HG03457 (cell line): ENCODE results near the gene SLC12A2.

Experiments
- ATAC-seq: cut with Tn5 transposase; IDR thresholded peaks from one replicate; pipeline ENCODE4 v1.9.1; 2021; ENCODE audit warnings: moderate number of reproducible peaks; ENCODE audit not compliant: unreplicated experiment

SLC12A2 gene

DNA sequence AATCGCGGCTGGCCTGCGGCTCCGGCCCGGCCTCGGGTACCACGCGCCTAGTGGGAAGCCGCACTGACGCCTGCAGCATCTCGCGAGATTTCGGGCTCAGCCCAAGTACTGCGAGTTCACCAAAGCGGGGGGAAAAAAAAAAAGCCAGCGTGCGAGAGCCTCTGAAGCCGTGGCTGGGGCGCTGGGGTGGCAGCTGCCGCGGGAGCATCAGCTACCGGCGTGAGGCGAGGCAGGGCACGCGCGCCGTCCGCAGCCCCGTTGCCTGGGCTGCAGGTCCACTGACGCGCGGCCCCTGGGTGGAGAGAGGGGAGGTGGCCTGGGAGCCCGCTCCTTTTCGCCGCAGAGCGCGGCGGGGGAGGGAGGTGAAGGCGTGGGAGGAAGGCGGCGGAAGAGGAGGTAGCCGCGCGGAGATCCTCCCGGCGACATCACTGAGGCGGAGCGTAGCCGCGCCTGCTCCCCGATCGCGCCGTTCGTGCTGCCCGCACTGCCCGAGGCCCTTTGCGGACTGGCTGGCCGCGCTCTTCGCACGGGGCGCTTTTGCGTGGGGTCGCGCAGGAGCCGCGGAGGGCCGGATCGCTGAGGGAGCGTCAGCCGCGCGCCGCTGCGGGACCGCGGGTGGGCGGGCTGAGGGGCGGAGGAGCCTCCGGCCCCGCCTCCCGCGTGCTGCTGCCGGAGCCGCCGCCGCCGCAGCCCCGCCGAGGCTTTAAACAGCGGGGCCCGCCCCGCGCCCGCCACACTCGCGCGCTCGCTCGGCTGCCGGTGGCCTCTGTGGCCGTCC lies at the start of gene SLC12A2:
Gene SLC12A2 (plus strand): TSS at position 734 of the 778 bp plus-strand sequence. CDS start 189 bp downstream, outside the sequence.
- peak; percentile 46 for ATAC-seq

DNA sequence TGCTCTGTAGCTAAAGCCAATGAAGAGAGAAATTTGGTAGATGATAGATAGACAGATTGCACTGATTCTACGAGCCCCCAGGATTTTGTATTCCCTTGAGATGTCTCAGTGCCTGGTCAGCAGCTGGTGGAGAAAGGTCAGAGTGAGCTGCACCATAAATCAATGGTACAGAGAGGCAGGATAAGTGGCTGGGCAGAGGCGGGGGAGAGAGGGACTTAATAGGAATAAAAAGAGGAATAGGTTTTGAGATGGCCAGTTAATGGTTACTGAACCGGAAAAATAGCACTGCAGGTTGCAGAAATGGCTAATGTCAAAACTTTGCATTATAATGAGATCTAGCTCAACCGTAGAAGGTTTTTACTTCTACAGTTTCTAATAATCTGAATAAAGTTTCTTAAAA lies 47.9 kb upstream of the SLC12A2 start:
- ATAC-seq, result no peak

DNA sequence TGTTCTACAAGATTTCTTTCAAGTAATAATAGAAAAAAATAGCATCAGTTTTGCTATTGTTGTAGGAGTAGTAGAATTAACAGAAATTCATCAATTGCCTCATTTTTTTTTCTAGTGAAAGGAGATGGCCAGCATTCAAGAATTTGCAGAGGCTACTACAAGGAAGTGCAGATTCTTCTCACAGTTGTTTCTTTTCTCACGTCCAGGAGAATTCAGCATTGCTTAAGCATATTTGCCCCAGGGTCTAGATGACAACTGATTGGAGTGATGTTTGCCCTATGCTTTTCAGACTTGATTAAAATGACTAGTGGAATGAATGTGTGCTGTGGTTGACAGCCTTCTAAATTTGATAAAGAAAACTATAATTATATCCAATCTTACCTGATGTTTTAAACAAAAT lies 46.6 kb upstream of the SLC12A2 start:
- no peak for ATAC-seq

DNA sequence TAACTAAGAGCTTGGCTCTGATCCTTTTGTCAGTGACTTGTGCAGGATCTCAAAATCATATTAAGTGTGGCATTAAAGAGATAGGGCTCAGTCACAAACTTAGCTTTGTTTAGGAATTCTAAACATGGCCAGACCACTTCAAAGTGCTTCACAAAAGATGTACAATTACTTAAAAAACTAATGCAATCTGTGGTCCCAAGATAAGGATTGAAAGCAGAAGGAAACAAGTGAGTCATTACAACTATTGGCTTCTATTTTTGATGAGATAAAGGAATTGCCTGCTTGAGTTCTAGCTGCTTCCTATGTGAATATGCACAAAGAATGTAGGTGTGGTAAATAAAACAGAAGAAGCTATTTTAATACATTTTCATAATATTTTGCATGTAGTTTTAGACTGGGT lies 44.9 kb upstream of the SLC12A2 start:
- ATAC-seq, result no peak

DNA sequence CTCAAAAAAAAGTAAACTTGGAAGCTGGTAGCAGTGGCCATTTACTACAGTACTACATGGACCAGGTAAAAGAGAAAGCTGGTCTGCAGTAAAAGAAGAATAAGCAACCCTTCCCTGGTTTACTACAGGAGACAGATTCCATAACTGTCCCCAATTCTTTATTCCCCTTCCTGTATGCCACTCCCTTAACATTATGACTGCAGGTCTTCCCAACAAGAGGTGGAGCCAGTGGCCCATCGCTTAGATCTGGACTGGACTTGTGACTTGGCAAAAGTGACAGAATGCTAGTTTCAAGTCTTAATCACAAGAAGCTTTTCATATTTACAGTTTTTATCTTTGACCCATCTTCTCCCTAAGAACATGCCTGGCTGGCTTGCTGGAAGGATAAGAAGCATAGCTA lies 42.6 kb upstream of the SLC12A2 start:
- no peak for ATAC-seq

DNA sequence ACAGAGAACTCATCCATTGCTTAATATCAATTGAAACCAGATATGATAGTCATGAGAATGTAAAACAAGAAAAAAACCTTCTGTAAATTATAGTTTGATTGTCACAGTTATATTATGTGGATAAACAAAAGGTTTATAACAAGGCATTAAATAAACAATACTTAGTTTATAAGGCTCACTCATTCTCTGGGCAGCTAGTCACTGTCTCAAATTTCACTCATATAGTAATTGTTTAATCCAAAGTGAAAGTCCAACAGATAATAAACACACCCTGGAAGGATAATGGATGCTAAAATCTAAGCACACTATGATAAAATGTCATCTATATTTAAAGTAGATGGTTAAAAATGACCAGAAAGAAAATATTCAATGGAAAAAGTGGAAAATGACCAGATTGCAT lies 30.8 kb upstream of the SLC12A2 start:
- ATAC-seq, result no peak

DNA sequence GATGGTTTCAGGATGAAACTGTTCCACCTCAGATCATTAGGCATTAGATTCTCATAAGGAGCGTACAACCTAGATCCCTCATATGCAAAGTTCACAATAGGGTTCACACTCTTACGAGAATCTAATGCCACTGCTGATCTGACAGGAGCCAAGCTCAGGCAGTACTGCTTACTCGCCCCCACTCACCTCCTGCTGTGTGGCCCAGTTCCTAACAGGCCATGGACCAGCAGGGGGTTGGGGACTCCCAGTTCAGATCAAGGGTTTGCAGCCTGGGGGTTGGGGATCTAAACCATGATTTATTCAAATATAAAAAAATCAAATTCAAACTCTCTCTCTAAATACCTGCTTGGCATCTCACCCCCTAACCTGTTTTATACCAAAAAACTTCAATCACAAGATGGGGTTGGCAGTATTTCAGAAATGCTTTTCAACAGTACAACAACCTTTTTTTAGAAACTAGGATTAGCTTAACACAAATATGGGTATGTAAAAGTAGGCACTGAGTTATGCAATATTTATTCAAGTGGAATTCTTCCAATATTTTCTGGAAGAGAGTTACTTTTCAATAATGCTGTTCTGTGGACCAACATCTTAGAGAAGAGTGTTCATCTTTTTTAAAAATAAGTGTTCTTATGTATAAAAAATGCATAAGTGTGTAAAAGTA lies 30.1 kb upstream of the SLC12A2 start:
- ATAC-seq, result no peak

DNA sequence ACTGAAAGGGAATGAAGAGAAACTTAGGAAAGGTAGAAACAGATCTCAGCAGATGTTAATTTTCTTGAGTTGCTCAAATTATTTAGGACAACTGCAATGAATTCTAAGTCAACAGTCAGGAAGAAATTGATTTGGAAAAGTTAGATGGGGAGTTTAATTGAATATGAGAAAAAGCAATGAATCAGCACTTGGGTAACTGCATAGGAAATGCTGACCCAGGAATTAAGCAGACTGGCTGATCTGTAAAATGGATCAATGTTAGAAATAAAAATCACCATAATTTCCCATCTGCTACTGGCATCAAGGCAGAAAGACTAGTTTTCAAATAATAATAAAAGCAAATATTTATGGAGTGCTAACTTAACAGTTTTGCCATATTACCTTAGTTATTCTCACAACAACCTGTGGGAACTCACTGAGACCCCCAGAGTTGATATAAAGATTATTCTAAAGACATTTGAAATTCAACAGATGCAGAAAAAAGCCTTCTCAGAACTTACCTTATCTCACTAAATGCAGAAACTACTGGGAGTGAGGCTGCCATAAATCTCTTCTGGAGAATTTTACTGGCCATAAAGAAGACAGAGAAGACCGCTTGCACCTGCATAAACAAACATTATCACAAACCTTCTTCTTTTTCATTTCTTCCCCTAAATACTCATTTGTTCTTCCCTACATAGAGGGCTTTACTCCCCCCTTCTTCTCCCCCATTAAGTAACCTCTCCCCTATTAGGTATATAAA lies 22.8 kb upstream of the SLC12A2 start:
- ATAC-seq, result no peak

DNA sequence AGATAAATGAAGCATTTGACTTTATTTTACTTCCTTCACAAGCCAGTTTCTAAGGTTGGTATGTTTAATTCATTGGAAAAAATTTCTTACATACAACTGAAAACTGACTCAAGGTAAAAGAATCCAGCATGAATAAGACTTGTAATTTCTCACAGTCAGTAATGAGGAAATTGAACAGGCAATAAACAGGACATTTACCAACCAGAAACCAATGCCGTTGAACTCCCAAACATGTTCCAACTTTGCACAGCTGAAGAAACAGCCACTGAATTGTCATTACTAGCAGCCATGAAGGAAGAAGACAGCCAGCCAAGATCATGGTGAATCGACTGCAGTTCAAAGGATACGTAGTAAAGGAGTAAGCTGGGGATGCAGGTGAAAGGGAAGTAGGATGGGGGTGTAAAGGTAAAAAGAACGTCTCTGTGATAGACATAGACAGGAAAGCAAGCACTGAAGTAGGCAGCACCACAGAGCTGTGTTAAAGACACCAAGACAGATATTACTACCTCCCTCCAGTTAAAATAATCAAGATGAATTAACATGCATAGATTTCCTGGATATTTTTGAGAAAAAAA lies 21.3 kb upstream of the SLC12A2 start:
- no peak for ATAC-seq

DNA sequence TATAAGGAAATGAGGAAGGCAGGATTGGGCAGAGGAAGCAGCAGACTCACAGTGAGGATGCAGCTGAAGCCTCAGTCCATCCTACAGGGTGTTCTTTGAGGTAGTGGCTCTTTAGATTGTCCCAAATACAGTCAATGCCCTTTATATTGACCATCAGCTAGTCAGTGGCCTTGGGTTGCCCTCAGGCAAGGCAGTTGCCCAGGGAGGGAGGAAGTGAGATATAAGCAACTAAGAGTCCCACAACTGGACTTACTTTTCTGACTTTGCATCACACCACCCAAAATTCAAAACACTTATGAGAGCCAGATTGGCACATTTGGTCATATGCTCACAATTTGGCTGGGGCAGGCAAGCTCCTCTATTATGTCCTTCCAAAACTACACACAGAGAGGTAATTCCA lies 9.4 kb upstream of the SLC12A2 start:
- ATAC-seq, result no peak

DNA sequence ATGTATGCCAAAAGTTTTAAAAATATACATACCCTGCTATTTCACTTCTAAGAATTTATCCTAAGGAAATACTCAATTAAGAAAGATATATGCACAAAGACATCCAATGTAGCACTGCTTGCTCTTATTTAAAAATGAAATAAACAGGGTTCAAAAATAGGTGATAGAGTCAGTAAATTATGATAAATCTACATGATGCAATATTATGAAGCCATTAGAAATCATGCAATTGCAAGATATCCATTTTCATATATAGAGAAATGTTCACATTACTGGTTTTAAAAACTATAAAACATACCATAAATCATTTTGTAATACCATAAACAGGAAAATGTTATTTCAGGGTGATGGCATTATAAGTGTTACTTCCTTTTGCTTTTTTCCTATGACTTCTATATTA lies 8.6 kb upstream of the SLC12A2 start:
- no peak for ATAC-seq

DNA sequence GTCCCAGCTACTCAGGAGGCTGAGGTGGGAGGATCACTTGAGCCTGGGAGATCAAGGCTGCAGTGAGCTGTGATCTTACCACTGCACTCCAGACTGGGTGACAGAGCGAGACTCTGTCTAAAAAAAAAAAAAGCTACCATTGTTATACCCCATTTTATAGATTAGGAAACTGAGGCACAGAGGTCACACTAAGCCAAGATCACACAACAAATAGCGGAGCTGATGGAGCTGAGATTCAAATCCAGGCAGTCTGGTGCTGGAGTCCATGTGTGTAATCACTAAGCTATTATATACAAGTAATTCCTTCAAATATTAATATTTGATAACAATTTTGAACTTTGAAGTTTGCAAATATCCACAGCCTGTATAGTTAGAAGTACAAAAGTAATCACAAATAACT lies 6.0 kb upstream of the SLC12A2 start:
- no peak for ATAC-seq

DNA sequence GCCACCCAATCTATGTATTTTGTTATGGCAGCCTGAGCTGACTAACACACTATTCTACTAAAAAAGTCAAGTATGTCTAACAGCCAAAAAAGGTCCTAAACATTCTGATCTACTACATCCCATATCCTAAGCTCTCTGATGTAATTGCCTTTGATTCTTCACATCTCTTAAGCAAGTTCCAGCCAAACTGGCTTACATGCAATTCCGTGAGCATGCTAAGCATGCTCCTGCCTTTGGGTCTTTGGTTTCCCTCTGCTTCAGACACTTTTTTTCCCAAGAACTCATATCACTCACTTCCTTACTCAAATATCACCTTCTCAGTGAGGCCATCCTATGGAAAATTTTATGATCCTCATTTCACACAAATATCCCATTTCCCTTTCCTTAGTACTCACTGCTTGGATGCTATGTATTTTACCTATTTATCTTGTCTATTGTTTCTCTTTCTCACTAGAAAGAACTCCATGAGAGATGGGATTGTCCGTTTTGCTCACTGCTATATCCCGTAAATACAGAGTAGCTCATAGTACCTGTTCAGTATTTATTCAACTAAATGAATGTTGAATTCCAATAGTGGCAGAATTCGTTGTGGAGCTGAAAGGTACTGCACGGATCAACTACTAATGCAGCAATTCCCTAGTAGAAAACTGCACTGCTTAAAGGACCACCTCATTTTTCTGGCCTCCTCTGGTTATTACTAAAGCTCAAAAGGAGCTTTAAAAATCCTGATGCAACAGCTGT lies 2.3 kb upstream of the SLC12A2 start:
- no peak for ATAC-seq

DNA sequence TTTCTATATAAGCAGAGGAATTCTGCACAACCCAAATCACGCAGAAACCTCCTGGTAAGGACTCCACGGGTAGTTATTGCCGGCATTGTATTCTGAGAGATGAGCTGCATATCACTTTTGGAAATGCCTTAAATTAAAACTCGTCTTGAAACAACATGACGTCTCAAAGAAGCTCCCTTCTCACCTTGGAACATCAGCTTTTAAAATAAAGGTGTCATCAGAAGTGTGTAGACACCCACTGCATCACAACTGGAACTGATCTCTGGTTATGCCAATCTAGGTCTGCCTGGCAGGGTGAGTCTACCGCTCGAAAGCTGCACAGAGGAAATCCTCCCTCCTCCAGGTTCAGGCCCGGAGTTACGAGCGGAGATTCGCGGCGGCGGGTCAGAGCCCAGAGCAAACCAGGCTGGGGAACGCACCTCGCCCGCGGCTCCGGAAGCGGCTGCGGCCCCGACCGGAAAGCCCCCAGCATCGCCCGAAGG lies 974 bp upstream of the SLC12A2 start:
- no peak for ATAC-seq

DNA sequence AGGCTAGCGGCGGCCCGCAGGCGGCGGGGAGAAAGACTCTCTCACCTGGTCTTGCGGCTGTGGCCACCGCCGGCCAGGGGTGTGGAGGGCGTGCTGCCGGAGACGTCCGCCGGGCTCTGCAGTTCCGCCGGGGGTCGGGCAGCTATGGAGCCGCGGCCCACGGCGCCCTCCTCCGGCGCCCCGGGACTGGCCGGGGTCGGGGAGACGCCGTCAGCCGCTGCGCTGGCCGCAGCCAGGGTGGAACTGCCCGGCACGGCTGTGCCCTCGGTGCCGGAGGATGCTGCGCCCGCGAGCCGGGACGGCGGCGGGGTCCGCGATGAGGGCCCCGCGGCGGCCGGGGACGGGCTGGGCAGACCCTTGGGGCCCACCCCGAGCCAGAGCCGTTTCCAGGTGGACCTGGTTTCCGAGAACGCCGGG lies 253 bp downstream of the SLC12A2 start:
- ATAC-seq, result no peak

DNA sequence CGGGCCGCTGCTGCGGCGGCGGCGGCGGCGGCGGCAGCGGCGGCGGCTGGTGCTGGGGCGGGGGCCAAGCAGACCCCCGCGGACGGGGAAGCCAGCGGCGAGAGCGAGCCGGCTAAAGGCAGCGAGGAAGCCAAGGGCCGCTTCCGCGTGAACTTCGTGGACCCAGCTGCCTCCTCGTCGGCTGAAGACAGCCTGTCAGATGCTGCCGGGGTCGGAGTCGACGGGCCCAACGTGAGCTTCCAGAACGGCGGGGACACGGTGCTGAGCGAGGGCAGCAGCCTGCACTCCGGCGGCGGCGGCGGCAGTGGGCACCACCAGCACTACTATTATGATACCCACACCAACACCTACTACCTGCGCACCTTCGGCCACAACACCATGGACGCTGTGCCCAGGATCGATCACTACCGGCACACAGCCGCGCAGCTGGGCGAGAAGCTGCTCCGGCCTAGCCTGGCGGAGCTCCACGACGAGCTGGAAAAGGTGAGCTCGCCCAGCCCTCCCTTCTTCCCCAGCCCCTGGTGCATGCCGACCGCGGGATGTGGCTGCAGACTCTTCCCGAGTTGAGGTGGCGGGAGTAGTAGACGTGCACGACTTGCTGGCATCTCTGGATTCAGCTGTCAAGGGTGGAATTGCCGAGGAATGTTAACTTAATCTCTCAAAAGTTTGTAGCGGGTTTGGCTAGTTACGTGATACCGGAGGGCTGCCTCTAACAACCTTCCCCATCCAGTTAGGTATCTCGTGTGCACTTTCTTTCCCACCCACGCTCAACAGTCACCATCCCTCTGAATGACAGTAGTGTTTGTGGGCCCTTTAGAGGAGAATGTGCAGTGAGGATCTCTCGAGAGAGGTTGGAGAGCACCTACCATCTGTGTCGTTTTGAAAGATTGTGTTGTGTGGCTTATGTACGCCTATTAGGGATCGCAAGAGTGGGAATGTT lies 932 bp downstream of the SLC12A2 start:
- ATAC-seq, result peak; percentile 16

DNA sequence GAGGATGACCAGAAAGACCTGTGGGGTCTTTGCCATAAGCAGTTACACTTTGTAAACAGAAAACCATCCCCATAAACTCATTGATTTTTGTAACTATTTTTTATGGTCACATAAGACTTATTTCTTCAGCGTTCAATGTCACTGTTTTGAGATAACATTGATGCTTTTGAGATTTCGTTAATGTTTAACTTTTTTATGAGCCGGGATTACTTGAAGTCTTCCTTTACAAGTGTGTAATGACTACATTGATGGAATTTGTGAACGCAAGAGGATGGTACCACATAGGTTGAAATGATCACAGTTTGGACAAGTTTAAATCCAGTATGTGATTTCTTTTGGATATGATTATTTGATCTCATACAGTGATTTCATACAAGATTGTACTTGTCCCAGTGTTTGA lies 1.8 kb downstream of the SLC12A2 start:
- ATAC-seq, result no peak

DNA sequence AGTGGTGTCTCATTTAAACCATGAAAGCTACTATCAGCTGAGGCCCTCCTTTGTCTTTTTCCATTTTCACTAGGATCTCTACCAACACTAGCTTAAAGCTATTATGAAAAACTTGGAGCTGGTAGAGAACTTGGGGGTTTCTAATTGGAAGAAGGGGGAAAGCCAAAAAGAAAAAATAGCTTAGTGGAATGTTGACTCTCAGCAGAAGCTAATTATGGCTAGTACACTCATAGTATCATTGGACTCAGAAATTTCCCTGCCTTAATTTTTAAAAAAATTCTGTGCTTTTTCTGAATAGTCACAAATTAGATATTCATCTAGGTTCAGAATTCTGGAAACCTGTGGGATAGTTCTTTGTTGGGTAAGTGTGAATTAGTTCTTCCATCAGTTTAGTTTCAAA lies 8.0 kb downstream of the SLC12A2 start:
- ATAC-seq, result no peak

DNA sequence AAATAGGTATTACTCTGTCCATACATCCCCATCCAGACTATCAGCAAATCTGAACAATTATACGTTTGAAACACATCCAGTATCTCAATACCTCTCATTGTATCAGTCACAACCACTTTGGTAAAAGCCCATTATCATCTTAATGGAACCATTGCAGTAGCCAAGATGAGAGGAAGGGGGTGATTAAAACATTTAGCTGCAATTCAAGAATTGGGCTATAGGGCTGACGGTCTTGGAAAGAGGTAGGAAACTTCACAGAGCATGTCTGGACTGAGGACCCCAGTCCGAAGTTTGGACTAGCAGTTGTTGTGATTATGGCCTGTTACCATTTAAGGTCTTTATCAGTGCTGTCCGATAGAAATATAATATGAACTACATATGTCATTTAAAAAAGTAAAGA lies 8.6 kb downstream of the SLC12A2 start:
- no peak for ATAC-seq

DNA sequence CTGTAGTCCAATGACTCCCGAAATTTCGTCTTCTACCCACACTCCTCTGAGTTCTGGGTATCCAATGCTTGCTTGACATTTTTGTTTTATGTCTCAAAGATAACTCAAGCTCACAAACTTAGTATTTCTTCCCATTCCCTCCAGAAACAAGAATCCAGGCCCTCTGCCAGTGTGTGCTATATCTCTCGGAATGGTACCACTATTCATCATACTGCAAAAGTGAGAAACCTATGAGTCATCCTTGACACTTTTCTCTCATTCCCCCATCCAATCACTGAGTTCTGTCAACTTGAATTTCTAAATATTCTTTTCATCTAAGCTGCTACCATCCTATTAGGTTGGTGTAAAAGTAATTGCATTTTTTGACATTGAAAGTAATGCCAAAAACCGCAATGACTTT lies 9.8 kb downstream of the SLC12A2 start:
- ATAC-seq, result no peak
